BE2C (cell line): Measurements from ENCODE around the gene DNAH8.

Experiments
- DNase-seq: peaks from one replicate; pipeline ENCODE4 v3.0.0-alpha.2; 2020
- H3K27me3 ChIP-seq: fragments of 250-450 bp; sonication (Bioruptor Pico); 2 replicates; pipeline ENCODE4 v1.5.1; 2020; ENCODE audit warnings: mild to moderate bottlenecking
- H3K36me3 ChIP-seq: fragments of 250-450 bp; sonication (Bioruptor Pico); 2 replicates; pipeline ENCODE4 v1.5.1; 2020; ENCODE audit warnings: mild to moderate bottlenecking
- H3K4me1 ChIP-seq: fragments of 250-450 bp; sonication (Bioruptor Pico); 2 replicates; pipeline ENCODE4 v1.5.1; 2020
- H3K4me3 ChIP-seq: 2 replicates; pipeline ENCODE4 v1.5.1; 2011; ENCODE audit warnings: low read depth, low read length
- H3K9me3 ChIP-seq: fragments of 250-450 bp; sonication (Bioruptor Pico); 2 replicates; pipeline ENCODE4 v1.5.1; 2020
- TF ChIP-seq, protein P1 (sequence below): IDR thresholded peaks from 2 replicates; pipeline ENCODE4 v1.5.1; 2012; ENCODE audit warnings: mild to moderate bottlenecking, low read depth, low read length

The DNAH8 gene

DNA sequence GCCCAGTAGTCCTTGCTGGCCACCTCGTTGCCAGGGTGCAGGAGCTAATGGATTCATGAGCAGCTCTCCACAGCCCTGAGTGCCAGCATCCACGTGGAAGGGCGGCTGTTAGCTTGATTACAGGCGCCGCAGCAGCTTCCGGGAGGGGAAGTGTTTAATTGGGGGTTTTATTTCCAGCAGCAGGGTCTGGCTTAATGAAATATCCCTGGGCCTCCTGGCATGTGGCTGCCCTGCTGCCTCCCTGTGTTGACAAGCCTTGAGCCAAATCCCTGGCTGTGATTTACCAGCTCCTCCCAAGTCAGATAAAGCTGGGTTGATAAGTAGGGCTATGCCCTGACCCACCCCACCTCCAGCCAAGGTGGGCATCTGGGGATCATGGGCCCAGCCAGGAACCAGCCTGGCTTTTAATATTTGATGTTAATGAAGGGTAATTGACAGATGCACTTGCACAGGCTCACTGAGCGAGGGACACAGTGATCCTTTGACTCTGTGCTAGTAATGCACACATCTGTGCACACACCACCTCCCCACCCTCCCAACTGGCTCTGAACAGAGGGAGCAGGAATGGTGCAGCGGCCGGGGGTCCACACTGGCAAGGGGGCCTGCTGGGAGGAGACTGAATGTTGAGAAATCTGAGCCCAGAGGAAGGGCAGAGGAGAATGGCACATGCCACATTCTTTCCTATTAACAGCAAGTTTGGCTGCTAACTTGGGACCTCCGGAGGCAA, 347.1 kb downstream of the DNAH8 start:
- H3K27me3 ChIP-seq: peaks cover 9% of the 10 kb centered on the region
- no peaks in the 10 kb centered on the region for H3K36me3 ChIP-seq
- H3K9me3 ChIP-seq: no peaks in the 10 kb centered on the region
- TF ChIP-seq, protein P1, sequence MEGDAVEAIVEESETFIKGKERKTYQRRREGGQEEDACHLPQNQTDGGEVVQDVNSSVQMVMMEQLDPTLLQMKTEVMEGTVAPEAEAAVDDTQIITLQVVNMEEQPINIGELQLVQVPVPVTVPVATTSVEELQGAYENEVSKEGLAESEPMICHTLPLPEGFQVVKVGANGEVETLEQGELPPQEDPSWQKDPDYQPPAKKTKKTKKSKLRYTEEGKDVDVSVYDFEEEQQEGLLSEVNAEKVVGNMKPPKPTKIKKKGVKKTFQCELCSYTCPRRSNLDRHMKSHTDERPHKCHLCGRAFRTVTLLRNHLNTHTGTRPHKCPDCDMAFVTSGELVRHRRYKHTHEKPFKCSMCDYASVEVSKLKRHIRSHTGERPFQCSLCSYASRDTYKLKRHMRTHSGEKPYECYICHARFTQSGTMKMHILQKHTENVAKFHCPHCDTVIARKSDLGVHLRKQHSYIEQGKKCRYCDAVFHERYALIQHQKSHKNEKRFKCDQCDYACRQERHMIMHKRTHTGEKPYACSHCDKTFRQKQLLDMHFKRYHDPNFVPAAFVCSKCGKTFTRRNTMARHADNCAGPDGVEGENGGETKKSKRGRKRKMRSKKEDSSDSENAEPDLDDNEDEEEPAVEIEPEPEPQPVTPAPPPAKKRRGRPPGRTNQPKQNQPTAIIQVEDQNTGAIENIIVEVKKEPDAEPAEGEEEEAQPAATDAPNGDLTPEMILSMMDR: no peak
- H3K4me1 ChIP-seq: no peaks in the 10 kb centered on the region
- H3K4me3 ChIP-seq: no peak overlapping the region
- no peak for DNase-seq

DNA sequence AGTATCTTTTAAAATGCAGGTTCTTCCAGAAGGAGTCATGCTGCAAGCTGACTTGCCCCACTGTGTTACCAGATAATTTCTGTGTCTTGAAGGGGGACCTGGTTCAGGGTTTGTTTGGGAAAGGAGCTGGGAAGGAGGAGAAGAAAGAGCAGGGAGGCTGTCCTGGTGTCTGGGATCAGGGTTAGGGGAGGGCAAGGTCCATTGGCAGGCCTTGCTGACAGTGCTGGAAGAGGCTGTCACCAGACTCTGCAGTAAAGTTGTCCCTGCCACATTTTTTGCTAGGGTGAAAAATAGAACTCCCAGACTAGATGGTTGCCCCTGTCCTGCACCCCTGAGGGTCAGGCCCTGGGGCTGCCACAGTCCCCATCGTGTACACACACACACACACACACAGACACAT, 348.4 kb downstream of the DNAH8 start:
- Histone ChIP-seq H3K4me1 (no peaks in the 10 kb centered on the region), H3K36me3 (no peaks in the 10 kb centered on the region), H3K9me3 (no peaks in the 10 kb centered on the region), H3K27me3 (peaks cover 9% of the 10 kb centered on the region), H3K4me3 (no peak overlapping the region)
- TF ChIP-seq, protein P1: no peak
- no peak for DNase-seq

DNA sequence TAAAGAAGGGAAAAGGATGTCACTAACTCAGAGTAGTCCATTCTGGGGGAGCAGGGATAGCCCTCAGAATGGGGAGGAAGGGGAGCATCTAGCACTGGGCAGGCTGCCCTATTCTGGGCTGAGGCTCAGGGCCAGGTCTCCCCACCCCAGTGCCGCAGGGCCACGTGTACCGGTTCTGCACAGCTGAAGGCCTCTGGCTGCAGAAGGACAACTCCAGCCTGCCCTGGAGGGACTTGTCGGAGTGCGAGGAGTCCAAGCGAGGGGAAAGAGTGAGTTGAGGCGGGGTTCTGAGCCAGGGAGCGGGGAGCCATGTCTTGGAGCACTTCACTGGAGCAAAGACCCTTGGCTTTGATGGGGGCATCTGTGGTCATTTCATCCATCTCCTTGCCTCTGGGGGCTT, 350.4 kb downstream of the DNAH8 start:
- Histone ChIP-seq H3K36me3 (no peaks in the 10 kb centered on the region), H3K9me3 (no peaks in the 10 kb centered on the region), H3K4me1 (no peaks in the 10 kb centered on the region), H3K4me3 (no peak overlapping the region), H3K27me3 (peaks cover 9% of the 10 kb centered on the region)
- TF ChIP-seq, protein P1: no peak
- no peak for DNase-seq

DNA sequence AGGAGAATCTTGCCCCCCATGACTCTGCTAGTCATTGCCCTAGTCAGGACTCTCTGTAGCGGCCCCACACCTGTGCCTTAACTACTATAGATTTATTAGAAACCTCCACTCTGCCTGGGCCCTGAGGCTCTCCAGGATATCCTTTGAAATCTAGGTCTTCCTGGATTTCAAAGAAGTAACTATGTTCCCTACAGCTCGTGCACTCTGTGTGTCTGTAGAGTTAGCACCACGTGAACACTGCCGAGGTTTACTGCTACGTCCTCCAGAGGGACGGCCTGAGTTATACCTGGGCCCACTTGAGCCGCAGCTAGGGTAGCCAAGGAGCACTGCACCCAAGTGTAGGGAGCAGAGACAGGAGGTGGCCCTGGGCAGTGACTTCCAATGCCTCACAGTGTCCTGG, 353.3 kb downstream of the DNAH8 start:
- no peak overlapping the region for H3K4me3 ChIP-seq
- peaks cover 9% of the 10 kb centered on the region for H3K27me3 ChIP-seq

DNA sequence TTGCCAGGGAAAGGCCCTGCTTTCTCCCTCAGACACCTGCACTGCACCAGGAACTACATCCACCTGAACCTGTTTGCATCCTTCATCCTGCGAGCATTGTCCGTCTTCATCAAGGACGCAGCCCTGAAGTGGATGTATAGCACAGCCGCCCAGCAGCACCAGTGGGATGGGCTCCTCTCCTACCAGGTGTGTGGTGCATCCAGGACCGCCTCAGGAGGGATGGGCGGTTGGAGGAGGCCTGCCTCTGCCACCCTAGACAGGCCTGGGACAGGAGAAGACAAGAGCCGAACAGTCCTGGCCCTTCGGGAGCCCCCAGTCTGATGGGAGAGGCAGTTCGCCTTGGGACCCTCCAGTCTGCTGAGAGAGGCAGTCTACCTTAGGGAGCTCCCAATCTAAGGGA, 357.7 kb downstream of the DNAH8 start:
- Histone ChIP-seq H3K36me3 (no peaks in the 10 kb centered on the region), H3K4me1 (no peaks in the 10 kb centered on the region), H3K9me3 (no peaks in the 10 kb centered on the region), H3K4me3 (no peak overlapping the region), H3K27me3 (no peaks in the 10 kb centered on the region)
- TF ChIP-seq, protein P1: no peak
- no peak for DNase-seq

More for the DNA sequence above, 353.3 kb downstream of the DNAH8 start:
- H3K36me3 ChIP-seq: no peaks in the 10 kb centered on the region
- TF ChIP-seq, protein P1: no peak
- no peak for DNase-seq
- H3K4me1 ChIP-seq: no peaks in the 10 kb centered on the region
- no peaks in the 10 kb centered on the region for H3K9me3 ChIP-seq

DNA sequence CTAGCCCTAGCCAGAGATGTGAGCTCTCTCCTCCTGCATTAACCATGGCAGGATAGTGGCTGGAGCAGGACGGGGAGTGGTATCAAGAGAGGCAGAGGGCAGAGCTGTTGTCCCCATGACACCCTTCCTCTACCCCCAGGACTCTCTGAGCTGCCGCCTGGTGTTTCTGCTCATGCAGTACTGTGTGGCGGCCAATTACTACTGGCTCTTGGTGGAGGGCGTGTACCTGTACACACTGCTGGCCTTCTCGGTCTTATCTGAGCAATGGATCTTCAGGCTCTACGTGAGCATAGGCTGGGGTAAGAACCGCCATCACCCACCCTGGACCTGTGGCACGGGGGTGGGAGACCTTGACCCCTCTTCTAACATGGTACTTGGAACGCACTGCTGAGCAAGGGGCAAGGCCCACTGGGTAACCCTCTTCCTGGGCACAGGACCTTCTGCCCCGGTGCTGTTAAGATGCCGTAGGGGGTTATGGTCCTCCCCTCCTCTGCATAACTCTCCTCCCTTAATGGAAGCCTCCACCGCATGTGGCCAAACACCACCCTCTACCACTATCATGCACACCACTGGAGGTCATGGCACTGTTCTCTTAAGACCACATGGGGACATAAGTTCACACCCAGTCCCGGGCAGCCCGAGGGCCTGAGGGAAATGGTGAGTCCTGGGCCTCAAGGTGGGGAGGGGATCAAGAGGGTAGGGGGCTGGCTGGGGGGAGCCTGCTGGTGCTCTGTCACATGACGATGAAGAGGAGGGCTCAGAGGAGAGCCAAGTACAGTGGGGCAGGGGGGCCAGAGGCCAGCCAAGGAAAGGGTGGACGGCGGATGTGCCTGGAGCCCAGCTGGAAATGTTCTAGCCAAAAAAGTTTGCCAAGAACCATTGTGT, 358.6 kb downstream of the DNAH8 start:
- Histone ChIP-seq H3K36me3 (no peaks in the 10 kb centered on the region), H3K4me1 (no peaks in the 10 kb centered on the region), H3K27me3 (no peaks in the 10 kb centered on the region), H3K9me3 (no peaks in the 10 kb centered on the region), H3K4me3 (no peak overlapping the region)
- no peak for DNase-seq
- TF ChIP-seq, protein P1: no peak
